AG08396 (cell line): ENCODE measurements around the gene CNTLN.
"Not testable (repeated sequence)": the region's sequence is repeated elsewhere in the genome, so short reads cannot be mapped to it uniquely, and the experiment has no call there.

Source experiments
- DNase-seq: peaks from one replicate; pipeline ENCODE4 v3.0.0; 2012; ENCODE audit warnings: low spot score, mixed read lengths

CNTLN gene

DNA sequence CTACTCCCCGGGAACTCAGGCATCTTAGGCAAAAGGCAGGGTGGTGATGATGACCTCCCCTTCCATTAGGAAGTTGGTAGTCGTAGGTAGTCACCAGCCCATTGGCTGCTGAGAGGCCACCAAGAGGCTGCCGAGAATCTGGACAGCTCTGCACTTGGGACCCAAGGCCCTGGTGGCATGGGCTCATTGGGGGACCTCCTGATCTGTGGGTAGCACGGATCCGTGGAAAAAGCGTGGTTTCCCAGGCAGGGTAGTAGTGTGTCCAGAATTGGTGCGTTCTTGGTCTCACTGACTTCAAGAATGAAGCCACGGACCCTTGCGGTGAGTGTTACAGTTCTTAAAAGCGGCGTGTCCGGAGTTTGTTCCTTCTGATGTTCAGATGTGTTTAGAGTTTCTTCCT is 158.8 kb downstream of the CNTLN start:
- DNase-seq, result no peak

DNA sequence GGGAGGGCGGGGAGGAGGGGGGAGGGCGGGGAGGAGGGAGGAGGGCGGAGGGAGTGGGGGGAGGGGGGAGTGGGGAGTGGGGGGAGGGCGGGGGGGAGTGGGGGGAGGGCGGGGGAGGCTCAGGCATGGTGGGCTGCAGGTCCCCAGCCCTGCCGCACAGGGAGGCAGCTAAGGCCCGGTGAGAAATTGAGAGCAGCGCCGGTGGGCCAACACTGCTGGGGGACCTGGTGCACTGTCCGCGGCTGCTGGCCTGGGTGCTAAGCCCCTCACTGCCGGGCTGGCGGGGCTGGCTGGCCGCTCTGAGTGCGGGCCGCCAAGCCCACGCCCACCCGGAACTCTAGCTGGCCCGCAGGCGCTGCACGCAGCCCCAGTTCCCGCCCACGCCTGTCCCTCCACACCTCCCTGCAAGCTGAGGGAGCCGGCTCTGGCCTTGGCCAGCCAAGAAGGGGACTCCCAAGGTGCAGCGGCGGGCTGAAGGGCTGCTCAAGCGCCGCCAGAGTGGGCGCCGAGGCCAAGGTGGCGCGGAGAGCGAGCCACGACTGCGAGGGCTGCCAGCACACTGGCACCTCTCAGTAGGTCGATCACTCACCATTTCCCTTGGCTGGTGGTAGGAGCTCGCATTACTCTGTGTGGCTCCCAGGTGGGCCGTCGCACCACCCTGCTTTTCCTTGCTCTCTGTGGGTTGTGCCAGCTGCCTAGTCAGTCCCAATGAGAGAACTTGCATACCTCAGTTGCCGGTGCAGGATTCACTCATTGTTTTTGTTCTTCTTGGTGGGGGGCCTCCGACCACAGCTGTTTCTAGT is 160.2 kb downstream of the CNTLN start:
- no peak for DNase-seq

DNA sequence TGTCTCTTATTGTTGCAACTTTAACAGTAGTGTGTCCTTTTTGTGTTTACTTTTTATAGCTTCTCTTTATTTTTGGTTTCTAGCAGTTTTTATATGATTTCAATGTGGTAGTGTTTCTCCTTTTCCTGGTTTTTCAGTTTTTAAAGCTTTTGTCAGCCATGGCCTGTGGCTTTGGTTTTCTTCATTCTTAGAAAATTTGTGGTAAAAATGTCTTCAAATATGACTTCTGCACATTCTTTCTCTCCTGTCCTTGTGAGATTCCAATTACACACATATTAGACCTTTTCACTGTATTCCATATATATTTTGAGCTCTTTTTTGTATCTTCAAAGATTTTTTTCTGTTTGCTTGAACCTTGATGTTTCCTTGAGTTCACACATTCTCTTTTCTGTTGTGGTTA is 180.5 kb downstream of the CNTLN start:
- no peak for DNase-seq

DNA sequence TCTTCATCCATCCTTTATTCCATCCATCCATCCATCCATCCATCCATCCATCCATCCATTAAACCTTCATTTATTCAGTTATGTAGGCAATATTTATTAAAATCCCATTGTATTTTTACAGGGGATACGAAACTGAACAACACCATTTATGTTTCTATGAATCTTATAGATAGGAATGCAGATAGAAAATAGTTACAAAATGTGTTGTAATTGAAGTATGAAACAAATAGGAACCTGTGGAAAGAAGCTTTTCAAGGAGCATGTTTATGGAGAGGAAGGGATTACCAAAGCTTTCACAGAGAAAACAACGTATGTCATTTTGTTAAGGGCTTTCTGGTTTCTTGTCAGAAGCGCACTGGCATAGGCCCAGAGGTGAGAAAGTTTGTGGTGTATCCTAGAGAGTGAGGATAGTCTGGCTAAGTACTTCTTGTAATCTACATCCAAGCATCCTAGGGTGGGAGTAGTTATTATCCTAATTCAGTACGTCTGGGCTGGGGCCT is 184.0 kb downstream of the CNTLN start:
- no peak for DNase-seq

DNA sequence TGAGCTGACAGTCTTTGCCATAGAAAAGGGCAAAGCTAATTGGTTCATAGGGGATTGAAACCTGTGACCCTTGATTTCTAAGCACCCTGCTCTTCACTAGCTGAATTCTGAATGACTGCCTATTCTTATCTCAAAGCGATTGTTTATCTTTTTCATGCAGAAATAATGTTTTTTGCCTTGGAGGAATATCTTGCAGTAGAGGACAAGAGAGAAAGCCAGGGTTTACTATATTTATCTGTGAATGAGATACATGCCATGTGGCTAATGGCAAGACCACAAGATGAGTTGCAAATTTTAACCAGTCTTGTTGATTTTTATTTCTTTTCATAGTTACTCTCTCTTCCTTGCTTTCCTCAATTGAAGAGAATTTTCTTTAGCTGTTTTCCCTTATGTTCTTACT is 185.0 kb downstream of the CNTLN start:
- DNase-seq, result no peak

DNA sequence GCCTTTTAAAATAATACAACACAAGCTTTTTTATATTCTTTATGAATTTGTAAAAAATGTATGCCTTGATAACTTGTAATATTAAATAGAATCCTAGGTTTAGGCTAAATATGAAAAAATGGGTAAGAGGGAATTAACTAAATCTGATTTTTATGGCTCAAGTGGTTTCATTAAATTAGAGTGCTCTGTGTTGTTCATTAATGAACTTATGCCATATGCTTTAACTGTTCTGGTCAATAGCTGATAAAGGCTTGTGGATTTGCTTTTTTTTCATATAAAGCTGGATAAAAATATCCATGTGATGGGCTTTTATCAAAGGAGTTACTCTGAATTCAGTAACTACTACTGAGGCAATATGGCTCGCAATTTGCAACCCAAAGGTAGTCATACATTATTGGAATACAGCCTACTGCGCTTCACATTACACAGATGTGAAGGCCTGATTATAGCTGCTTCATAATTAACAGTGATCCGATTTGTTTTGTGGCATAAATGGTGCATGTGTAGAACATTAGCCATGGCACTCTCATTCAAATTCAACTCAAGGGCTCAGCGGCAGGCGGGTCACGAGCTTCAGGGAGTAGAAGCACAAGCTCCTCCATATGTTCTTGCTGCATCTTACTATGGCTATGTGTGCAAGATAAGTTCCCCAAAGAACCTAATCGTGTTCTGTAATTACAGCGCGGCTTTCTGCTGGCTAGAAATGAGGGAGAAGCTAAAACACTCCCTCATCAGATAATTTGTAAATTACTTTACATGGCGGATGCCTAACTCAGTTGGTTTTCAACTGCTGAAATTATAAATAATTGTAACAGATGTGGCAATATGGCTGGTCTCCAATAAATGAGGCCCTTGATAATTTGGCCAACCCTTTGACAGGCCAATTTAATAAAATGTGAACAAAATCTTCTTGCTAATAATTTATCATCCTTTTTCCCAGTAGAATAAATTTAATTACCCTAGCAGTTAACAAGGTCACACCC is 188.3 kb downstream of the CNTLN start:
- DNase-seq, result no peak

DNA sequence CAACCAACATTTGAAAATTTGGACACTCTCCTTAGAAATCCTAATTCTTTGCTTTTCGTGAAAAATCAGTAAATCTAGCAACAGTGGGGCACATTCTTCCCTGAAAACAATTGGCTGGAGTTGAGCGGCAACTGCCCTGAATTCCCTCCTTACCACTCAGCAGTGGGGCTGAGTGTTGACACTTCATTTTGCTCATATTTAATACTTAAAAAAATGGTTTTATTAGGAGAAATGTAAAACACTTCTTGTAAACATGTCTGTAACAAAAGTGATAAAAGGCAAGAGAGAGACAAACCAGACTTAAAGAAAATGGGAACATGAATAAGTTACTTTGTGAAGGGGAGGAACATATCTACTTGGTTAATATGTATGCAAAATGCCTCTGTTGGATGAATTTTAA is 193.5 kb downstream of the CNTLN start:
- DNase-seq, result no peak

DNA sequence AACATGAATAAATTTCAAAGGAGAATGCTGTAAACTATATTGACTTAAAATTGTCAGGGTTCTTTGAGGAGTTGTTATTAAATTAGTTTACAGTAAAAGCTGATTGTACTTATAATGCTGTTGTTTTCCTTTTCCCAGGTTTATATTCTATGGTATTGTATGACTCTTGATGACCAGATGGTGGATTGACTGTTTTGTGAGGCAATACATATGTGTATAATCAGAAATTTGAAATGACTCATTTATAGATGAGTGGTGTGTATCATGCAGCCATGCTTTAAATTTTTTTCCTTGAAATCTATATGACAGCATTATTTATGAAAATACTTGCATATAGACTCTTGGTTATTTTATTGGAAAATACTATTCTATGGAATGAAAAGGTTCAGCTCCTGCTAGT is 195.3 kb downstream of the CNTLN start:
- DNase-seq, result no peak

DNA sequence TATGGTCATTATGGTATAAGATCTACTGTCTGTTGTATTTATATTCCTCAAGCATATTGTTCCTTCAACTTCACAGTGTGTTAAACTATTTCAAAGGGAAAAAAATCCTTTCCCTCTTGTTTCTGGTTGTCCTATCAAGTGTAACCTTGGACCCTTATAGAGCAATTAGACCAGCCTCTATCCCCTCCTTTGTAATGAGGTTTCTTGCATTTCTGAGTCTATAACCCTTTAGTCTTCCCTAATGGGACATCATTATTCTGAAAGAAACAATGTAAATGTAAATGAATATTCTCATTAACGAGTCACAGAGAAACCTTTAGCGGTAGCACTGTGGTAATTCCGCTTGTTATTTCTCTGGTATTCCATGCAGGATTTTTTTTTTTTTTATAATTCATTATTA is 197.3 kb downstream of the CNTLN start:
- no peak for DNase-seq

DNA sequence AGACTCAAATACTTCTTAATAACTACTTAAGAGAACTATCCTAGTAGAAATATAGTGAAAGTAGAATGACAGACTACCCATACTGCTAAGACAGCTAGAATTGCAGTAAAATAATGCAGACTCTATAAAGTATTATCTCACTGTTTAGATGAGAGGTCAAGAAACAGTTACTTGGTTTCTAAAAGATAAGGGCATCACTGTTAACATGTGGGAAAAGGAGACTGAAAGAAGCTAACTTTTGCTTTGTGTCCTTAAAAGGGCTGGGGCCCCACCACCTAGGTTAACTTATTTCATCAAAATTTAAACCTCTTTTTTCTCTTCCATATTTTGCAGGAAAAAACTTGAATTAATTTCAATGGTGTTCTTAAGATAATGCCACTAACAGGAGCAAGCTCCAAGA is 204.3 kb downstream of the CNTLN start:
- no peak for DNase-seq

DNA sequence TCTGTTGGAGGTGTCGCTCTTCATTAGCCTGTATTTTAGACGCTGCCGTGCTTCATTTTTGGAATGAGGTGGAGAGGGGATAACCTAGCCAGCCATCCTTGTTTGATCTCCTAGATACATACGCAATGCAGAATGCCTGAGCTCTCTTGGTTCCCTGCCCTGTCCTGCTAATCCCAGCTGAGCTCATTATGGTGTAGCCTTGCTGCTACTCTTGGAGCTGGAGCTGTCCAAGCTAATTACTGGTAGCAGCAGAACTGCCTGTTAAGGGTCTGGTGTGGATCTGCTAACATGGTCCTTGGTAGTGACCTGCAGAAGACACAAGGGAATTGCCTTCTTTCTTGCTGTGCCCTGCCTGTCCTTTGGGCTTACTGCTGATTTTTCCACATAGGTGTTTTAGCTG is 207.9 kb downstream of the CNTLN start:
- DNase-seq, result no peak

DNA sequence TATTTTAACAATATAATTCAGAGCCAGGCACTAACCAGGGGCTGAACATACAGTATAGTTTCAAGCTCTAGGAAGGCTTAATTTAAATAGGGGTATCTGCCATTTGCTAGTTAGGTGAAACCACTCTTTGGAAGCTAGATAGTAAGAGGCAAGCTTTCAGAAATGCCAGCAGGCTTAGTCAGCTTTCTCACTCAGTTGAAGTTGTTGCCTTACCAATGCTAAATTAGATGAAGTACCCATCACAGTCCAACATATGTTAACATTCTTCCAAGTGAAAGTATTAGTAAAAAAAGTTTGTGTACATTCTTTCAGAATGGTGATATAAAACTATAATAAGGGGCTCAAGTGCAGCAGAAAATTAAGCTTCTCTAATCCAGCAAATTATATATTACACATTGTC is 215.0 kb downstream of the CNTLN start:
- peak; percentile 52 for DNase-seq

DNA sequence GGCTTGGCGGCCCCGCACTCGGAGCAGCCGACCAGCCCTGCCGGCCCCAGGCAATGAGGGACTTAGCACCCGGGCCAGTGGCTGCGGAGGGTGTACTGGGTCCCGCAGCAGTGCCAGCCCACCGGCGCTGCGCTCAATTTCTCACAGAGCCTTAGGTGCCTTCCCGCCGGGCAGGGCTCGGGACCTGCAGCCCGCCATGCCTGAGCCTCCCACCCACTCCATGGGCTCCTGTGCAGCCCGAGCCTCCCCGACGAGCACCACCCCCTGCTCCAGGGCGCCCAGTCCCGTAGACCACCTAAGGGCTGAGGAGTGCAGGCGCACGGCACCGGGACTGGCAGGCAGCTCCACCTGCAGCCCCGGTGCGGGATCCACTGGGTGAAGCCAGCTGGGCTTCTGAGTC is 219.2 kb downstream of the CNTLN start:
- not testable (repeated sequence) for DNase-seq

DNA sequence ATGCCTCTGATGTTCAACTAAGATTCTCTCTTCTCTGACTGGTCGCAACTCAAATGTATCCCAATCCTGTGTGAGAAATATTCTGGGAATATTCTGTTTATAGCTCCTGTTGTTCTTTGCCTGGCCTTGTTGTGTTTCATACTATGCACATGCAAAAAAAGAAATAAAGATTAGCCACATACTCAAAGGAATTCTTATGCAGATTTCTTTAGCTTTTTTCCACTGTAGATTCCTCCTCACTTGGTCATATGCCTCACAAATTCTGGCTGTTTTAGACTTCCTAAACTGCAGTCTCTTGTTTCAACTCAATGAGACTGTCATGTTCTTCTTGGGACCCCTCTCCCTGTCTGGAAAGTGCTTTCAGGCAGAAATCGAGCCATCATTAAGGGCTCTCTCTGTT is 226.5 kb downstream of the CNTLN start:
- DNase-seq, result no peak

DNA sequence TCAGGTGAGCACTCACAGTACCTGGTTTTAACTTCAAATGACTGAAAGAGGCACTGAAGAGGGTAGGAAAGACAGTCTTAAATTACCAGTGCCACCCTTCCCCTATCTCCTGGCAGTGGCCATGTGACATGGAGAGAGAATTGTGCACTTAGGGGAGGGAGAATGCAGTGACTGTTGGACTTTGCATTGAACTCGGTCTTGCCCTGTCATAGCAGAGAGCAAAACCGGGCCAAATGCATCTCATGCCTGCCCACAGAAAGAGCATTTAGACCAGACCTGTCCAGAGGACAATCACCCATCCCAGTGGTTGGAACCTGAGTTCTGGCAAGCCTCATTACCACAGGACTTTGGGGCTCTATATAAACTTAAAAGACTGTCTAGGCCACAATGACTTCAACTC is 232.2 kb downstream of the CNTLN start:
- DNase-seq, result no peak

DNA sequence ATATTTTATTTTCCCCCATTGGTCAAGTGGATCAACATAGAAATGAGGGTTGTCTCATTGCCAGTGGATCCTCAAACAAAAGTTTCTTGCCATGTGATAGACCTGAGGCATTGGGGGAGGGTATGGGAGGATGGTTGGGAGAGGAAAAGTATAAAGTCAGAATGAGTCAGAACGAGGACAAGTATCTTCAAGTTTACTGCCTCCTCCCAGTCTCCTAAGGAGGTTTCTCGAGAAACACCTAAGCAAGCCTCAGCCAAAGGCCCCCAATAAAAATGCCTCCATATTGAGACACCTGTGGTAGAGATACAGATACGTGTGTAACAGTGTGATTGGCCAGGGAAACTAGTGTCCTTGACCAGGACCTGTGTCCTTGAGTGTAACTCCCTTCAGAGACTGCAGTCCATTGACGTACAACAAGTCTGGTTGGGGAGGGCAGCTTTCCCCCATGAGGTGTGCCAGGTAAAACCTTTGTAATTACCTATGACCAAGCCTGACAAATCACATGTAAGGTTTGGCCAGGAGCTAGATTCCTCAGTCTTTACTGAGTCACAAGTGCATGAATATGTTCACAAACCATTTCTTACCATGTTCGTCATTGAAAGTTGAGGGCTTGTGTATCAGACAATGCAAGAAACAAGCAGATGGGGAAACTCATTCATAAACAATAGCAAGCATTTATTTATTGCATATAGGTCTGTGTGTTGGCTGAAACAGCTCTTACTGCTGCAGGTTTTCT is 245.5 kb downstream of the CNTLN start:
- no peak for DNase-seq

DNA sequence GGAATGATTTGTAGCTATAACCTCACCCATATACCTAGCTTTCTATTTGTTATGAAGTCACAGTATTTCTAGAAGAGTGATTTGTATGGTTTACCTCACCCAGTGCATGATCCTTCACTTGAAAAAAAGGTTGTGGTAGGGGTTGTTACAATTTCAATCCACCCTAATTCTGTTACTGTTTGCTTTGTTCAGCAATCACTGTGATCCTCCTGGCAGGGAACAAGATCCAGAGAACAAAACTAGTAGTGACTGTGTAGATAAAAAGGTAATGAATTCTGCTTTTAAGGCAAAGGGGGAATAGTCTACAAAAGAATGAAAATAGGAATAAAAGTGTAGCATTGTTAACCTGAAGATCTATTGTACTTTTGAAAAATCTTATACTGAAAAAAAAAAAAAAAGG is 252.7 kb downstream of the CNTLN start:
- DNase-seq, result no peak

DNA sequence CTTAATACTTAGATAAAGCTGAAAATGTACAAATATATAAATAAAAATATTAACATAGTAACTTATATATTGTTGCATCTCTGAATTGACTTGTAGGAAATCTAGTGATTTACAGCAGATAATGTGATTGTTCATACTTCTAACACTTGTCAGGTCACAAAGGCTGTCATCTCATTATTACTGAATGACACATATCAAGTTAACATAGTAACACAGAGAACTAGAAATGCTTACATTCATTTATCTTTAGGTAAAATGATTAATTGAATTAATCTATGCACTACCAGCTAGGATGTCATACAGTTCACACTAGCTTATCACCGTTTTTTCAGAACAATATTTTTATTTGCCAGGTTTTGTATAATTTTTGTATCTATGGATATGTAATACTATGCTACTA is 254.2 kb downstream of the CNTLN start:
- DNase-seq, result no peak

DNA sequence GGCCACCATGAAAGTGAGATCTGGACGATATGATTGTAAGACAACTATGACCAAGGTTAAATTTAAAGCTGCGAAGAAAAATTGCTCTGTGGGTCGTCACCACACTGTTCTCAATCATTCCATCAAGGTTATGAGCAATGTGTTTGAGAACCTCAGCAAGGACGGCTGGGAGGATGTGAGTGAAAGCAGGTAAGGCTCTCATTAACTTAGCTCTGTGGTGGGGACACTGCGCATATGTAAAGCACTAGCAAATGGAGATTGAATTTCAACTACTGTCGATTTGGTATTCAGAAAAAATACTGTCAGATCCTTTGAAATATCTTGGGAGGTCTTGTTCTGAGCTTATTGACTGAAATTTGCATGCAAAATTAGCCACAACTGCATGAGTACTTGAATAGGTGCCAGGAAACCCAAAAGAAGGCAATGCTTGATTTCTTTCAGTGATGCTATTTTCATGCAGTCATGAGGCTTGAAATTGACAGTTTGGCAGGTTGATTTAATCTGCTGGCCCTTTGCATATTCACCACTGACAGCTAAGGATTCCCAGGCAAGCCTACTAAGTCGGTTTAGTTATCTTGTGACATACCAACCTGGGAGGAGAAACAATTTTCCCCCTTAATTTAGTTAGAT is 260.2 kb downstream of the CNTLN start:
- no peak for DNase-seq

DNA sequence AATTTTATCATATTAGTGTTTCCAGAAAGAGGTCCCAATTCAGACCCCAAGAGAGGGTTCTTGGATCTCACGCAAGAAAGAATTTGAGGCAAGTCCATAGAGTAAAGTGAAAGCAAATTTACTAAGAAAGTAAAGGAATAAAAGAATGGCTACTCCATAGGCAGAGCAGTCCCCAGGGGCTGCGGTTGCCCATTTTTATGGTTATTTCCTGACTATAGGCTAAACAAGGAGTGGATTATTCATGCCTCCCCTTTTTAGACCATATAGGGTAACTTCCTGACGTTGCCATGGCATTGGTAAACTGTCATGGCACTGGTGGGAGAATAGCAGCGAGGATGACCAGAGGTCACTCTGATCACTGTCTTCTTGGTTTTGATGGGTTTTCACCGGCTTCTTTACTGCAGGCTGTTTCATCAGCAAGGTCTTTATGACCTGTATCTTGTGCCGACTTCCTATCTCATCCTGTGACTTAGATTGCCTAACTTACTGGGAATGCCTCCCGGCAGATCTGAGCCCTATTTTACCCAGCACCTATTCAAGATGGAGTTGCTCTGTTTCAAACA is 262.4 kb downstream of the CNTLN start:
- not testable (repeated sequence) for DNase-seq

DNA sequence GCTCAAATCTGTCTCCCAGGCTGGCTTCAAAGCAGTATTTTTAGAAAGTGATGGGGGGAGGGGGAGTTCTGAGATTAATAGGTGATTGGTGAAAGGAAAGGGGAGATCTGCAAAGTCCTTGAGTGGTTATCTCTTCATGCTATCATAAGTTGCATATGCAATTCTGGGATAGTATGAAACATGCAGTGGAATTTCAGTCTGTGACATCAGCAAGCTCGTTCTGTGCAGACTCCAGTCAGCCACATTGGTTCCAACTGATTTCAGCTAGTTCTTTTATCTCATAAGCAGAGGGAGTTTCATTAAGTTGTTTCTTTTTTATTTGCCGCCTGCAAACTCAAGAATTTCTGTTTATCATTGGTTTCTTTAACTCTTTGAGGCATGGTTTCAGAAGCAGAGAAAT is 263.5 kb downstream of the CNTLN start:
- no peak for DNase-seq

DNA sequence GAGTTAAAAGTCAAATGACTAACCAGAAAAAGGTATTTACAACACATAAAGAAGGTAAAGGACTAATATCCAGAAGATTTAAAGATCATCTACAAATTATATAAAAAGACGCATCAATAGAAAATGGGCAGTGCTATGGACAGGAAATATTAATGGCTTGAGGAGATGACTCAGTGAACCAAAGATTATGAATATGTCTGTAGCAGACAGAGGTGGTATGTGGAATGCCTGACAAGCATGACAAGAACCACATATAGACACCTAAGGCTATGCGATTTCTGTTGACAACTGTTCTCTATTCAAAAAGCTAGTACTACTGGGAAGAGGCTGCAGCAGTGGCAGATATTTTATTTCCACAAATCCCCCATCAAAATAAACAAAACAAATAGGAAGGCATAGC is 267.0 kb downstream of the CNTLN start:
- DNase-seq, result no peak
